MG63 (cell line): Measurements from ENCODE around the gene PKM. TPM values are rescaled to one million over a fixed set of nuclear protein-coding genes. Genes with fewer than 3 reads are reported as not detected.
"Not testable (repeated sequence)": the region's sequence is repeated elsewhere in the genome, so short reads cannot be mapped to it uniquely, and the experiment has no call there.

Experiments used
- DNase-seq: peaks from one replicate; pipeline ENCODE4 v3.0.0-alpha.2; 2020
- H3K27me3 ChIP-seq: fragments of 250-450 bp; sonication (Bioruptor Pico); 2 replicates; pipeline ENCODE4 v1.5.1; 2020; ENCODE audit warnings: mild to moderate bottlenecking, moderate library complexity
- H3K36me3 ChIP-seq: fragments of 250-450 bp; sonication (Bioruptor Pico); 2 replicates; pipeline ENCODE4 v1.5.1; 2020; ENCODE audit warnings: mild to moderate bottlenecking, moderate library complexity
- H3K4me3 ChIP-seq: fragments of 250-450 bp; sonication (Bioruptor Pico); 2 replicates; pipeline ENCODE4 v1.5.1; 2020; ENCODE audit warnings: mild to moderate bottlenecking, moderate library complexity
- H3K9me3 ChIP-seq: fragments of 250-450 bp; sonication (Bioruptor Pico); 2 replicates; pipeline ENCODE4 v1.5.1; 2020; ENCODE audit warnings: mild to moderate bottlenecking, moderate library complexity
- total RNA-seq: library from RNA; depleted of rRNA; stranded (reverse); fragments of >200 nt; shearing (Covaris generic); gene quantifications from 2 replicates; pipeline ENCODE4 v1.2.3, GENCODE V29; 2014; ENCODE audit warnings: low replicate concordance; rRNA removed

PKM gene
- 3,484 and 3,839 TPM in 2 replicates for total RNA-seq

DNA sequence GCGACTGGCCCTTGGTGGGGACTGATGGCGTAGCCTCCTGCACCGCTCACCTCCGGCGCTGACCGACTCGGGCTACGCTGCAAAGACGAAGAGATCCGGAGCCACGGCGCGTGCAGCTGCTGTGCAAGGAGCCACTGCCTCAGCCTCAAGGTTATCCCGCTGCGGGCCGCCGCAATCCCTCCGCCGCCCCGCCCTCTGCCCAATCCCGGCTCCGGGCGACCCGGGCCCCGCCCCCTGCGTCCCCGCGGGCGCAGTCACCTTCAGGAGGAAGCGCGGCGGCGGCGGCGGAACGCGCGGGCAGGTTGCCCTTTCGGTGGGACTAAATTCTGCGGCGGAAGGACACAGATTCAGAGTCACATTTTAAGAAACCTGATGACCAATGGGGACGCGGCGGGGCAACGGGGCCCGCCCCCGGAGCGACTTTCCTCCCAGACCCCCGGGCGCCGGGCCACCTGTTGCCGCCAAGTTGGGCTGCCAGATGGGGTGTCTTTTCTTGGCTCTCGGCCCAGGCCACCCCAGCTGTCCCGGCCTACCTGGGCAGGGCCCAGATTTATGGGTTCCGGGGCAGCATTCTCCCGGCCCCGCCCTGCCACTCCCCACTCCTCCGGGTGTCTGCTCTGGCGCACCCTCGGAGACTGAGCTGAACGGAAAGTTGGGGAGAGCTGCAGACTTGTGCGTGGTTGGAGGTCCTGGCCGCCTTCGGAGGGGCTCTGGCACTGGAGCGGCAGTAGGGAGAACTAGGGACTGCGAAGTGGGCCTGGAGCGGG lies at the start of gene PKM:
PKM (minus strand) TSS at position 125 of the 767 bp plus-strand sequence. CDS start 12,093 bp downstream, outside the sequence.
- Histone ChIP-seq H3K27me3 (no peaks in the 10 kb centered on the region), H3K36me3 (peaks cover 20% of the 10 kb centered on the region), H3K9me3 (no peaks in the 10 kb centered on the region), H3K4me3 (peak within 1 kb of the TSS; percentile 86)
- peak; percentile 99 for DNase-seq

GRCh38 chr15:72280751-72281150 lies 49.8 kb upstream of the PKM start:
- H3K4me3 ChIP-seq, result no peak overlapping the region
- DNase-seq, result no peak
- H3K27me3 ChIP-seq, result no peaks in the 10 kb centered on the region
- no peaks in the 10 kb centered on the region for H3K9me3 ChIP-seq
- no peaks in the 10 kb centered on the region for H3K36me3 ChIP-seq

DNA sequence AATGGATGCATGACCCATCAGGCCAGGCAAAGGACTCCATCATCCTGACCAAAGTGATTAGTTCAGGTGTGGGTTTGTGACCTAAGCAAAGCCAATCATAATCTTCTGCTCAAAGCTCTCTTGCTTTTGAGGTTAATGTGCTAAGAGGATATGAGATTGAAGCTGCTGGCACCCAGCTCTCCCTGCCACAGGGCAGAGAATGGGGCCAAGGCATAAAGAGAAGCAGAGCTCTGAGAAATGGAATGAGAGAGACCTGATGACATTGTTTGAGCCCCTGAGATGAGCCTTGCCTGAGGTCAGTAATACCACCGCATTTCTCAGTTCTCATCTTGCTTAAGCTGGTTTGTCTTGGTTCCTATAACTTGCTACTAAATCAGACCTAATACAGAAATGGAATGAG lies 47.7 kb upstream of the PKM start:
- no peak overlapping the region for H3K4me3 ChIP-seq
- H3K27me3 ChIP-seq, result no peaks in the 10 kb centered on the region
- H3K9me3 ChIP-seq, result no peaks in the 10 kb centered on the region
- no peaks in the 10 kb centered on the region for H3K36me3 ChIP-seq
- no peak for DNase-seq

DNA sequence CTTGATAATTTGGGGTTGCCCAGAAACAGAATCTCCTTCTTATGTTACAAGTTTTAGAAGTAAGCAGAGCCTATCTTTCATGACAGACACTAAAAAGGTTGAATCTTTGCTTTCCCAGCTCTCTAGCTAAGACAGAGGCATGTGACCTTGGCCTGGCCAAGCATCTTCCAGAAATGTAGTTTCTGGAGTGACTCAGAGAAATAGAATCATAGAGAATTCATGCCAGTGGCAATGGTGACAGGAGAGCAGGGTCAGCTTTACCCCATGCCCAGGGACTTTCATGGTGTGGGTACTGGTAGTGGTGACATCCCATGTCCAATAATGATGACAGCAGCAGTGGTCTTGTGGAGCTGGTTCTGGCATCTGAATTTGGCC lies 45.3 kb upstream of the PKM start:
- DNase-seq, result no peak
- no peak overlapping the region for H3K4me3 ChIP-seq
- no peaks in the 10 kb centered on the region for H3K9me3 ChIP-seq
- H3K27me3 ChIP-seq, result no peaks in the 10 kb centered on the region
- peaks cover 5% of the 10 kb centered on the region; the same call in 1 of the 2 replicates for H3K36me3 ChIP-seq

DNA sequence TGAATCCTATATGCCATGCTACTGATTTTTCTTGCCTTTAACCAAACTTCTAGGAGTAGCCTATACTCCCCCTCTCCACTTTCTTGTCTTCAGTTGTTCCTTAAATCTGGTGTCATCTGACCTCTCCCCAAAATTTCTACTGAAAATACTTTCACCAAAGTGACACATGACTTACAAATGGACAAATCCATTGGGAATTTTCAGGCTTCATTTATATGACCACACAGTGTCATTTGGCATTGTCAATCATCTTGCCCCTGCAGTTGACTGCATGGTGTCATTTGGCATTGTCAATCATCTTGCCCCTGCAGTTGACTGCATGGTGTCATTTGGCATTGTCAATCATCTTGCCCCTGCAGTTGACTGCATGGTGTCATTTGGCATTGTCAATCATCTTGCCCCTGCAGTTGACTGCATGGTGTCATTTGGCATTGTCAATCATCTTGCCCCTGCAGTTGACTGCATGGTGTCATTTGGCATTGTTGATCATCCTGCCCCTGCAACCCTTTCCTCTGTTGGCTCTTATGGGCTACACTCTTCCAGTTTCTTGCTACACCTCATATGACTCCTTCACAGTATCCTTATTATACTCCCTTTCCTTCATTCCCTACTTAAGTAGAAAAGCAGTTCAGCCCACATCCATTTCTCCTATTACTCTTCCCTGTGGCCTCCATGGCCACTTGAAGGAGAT lies 44.8 kb upstream of the PKM start:
- not testable (repeated sequence) for H3K9me3 ChIP-seq, DNase-seq, H3K4me3 ChIP-seq, H3K27me3 ChIP-seq, H3K36me3 ChIP-seq

- Histone ChIP-seq H3K36me3 (peaks cover 34% of the 10 kb centered on the region), H3K27me3 (no peaks in the 10 kb centered on the region), H3K9me3 (no peaks in the 10 kb centered on the region), H3K4me3 (peak overlapping the region; percentile 94)
- DNase-seq, result no peak
Measured at GRCh38 chr15:72272997-72273352, 42.0 kb upstream of the PKM start.

DNA sequence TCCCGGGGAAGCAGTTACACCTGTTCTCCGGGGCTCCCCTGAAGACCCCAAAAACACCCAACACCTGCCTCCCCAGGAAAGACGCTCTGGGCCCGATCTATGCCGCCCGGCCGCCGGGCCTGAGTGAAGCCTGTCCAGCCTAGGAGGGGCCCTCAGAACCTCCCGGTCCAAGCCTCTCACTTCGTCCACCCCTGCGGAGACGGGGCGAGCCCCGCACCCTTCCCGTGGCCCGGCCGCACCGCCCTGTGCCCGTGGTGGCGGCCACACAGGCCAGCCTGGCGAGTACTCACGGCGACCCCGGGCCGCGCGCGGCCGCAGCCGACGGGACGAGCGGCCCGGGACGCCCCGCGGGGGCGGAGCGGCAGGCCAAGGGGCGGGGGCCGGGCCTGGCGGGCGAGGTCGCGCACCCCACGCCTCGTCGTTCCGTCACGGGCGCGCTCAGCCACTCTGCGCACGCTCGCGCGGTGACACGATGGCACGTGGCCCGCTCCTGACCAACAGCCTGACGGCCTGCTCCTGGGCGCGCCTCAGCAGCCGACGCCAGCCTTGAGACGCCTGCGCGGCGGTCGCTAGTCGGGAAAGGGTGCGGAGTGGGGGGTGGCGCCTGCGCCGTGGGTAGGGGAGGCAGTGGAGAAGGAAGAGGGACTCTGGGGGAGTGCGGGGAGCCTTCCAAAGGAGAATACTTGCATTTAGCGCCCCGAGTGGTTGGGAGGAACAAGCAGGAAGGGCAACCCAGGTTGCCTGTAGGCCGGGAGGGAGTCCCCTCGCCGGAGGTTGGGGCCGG lies 41.4 kb upstream of the PKM start, which contains the start of gene PARP6:
PARP6 (minus strand) TSS at position 342 of the 784 bp plus-strand sequence. CDS start 5,077 bp downstream, outside the sequence.
- Histone ChIP-seq H3K36me3 (peaks cover 39% of the 10 kb centered on the region), H3K27me3 (no peaks in the 10 kb centered on the region), H3K9me3 (no peaks in the 10 kb centered on the region), H3K4me3 (peak within 1 kb of the TSS; percentile 94)
- DNase-seq, result peak; percentile 100

DNA sequence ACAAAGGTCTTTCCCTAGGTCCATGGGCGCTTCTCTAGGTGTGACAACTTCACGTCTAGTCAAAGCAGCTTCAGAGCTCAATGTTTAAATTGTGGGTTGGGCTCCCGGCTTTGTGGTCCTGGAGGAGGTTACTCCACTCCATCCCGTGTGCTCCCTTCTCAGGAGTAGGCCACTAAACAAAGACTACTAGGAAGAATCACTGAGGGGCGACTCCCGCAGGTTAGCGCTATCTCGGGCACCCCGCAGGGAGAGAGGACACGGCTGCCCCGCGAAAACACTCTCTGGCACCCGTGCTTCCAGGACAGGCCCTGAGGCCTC lies 40.9 kb upstream of the PKM start:
- DNase-seq, result peak; percentile 32
- Histone ChIP-seq H3K36me3 (peaks cover 45% of the 10 kb centered on the region), H3K9me3 (no peaks in the 10 kb centered on the region), H3K4me3 (peak overlapping the region; percentile 94), H3K27me3 (no peaks in the 10 kb centered on the region)

- Histone ChIP-seq H3K27me3 (no peaks in the 10 kb centered on the region), H3K4me3 (peak overlapping the region; percentile 94), H3K9me3 (no peaks in the 10 kb centered on the region), H3K36me3 (peaks cover 51% of the 10 kb centered on the region)
- no peak for DNase-seq
Measured at GRCh38 chr15:72271221-72271620, 40.2 kb upstream of the PKM start.

GRCh38 chr15:72269739-72270138 lies 38.7 kb upstream of the PKM start:
- H3K9me3 ChIP-seq, result no peaks in the 10 kb centered on the region
- H3K4me3 ChIP-seq, result no peak overlapping the region
- no peak for DNase-seq

GRCh38 chr15:72265031-72265430 lies 34.0 kb upstream of the PKM start:
- no peaks in the 10 kb centered on the region for H3K27me3 ChIP-seq
- no peak overlapping the region for H3K4me3 ChIP-seq
- H3K36me3 ChIP-seq, result peaks cover 97% of the 10 kb centered on the region
- DNase-seq, result no peak
- H3K9me3 ChIP-seq, result no peaks in the 10 kb centered on the region

More at GRCh38 chr15:72269739-72270138, 38.7 kb upstream of the PKM start:
- Histone ChIP-seq H3K36me3 (peaks cover 66% of the 10 kb centered on the region), H3K27me3 (no peaks in the 10 kb centered on the region)

DNA sequence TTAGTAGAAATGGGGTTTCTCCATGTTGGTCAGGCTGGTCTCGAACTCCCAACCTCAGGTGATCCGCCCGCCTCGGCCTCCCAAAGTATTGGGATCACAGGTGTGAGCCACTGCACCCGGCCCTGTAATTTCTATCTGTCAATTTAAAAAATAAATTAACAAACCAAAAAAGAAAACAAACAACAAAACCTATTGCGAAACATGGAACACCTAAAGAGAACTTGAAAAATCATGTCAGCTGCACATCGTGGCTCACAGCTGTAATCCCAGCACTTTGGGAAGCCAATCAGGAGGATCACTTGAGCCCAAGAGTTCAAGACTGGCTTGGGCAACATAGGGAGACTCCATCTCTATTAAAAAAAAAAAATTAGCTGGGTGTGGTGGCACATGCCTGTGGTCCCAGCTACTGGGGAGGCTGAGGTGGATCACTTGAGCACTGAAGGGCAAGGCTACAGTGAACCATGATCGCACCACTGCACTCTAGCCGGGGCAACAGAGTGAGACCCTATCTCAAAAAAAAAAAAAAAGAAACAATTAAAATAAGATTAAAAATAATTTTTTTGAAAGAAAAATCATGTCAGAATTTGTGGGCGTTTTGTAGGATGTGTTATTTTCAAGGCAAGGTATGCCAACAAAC lies 21.8 kb upstream of the PKM start:
- no peak overlapping the region for H3K4me3 ChIP-seq
- no peaks in the 10 kb centered on the region for H3K9me3 ChIP-seq
- H3K27me3 ChIP-seq, result no peaks in the 10 kb centered on the region
- no peak for DNase-seq
- peaks cover 86% of the 10 kb centered on the region for H3K36me3 ChIP-seq

- no peak for DNase-seq
- Histone ChIP-seq H3K9me3 (no peaks in the 10 kb centered on the region), H3K4me3 (no peak overlapping the region), H3K36me3 (peaks cover 76% of the 10 kb centered on the region), H3K27me3 (no peaks in the 10 kb centered on the region)
Measured at GRCh38 chr15:72249142-72249810, 18.3 kb upstream of the PKM start.

- no peaks in the 10 kb centered on the region for H3K9me3 ChIP-seq
- no peak for DNase-seq
- peaks cover 76% of the 10 kb centered on the region for H3K36me3 ChIP-seq
- H3K27me3 ChIP-seq, result no peaks in the 10 kb centered on the region
- no peak overlapping the region for H3K4me3 ChIP-seq
Measured at GRCh38 chr15:72248514-72248913, 17.5 kb upstream of the PKM start.

- peaks cover 65% of the 10 kb centered on the region for H3K36me3 ChIP-seq
- no peak overlapping the region for H3K4me3 ChIP-seq
- no peaks in the 10 kb centered on the region for H3K27me3 ChIP-seq
- H3K9me3 ChIP-seq, result no peaks in the 10 kb centered on the region
- no peak for DNase-seq
Measured at GRCh38 chr15:72242775-72243370, 11.9 kb upstream of the PKM start.

DNA sequence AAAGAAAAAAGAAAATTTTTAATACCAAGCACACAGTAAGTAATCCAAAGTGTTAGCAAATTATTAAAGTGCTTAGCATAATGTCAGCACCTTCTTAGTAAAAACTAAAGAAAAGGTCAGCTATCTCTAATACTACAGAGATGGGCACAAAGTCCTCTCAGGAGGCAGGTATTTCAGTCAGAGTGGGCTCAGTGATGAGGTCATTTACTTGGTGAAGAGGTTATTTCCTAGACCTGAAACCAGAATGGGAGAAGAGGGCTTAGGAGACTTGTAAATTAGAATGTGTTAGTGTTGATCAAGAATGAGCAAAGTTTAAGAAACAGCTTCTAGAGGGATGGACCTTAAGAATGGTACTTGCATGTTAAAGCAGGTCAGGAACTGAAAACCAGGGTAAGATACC lies 8.7 kb upstream of the PKM start:
- DNase-seq, result no peak
- Histone ChIP-seq H3K9me3 (no peaks in the 10 kb centered on the region), H3K4me3 (no peak overlapping the region), H3K36me3 (peaks cover 50% of the 10 kb centered on the region), H3K27me3 (no peaks in the 10 kb centered on the region)
